H9 (cell line): Measurements from ENCODE around the gene TOP1. TPM values are rescaled to one million over a fixed set of nuclear protein-coding genes. Genes with fewer than 3 reads are reported as not detected.
A peak's percentile ranks its signal among the peaks of the same experiment; 100 is the strongest.

ENCODE experiments used
- DNase-seq: peaks from one replicate; pipeline ENCODE4 v3.0.0-alpha.2; 2017
- H2AFZ ChIP-seq: one replicate; pipeline ENCODE4 v1.6.1; 2013; ENCODE audit warnings: mild to moderate bottlenecking, low read length, control low read depth, moderate library complexity
- H2AK5ac ChIP-seq: 2 replicates; pipeline ENCODE4 v1.6.1; 2013; ENCODE audit warnings: low read length, control low read depth, mixed read lengths; ENCODE audit not compliant: insufficient read length
- H2BK120ac ChIP-seq: one replicate; pipeline ENCODE4 v1.6.1; 2013; ENCODE audit warnings: low read depth, mild to moderate bottlenecking, low read length, control low read depth, inconsistent platforms; ENCODE audit not compliant: poor library complexity, severe bottlenecking
- H2BK12ac ChIP-seq: 2 replicates; pipeline ENCODE4 v1.6.1; 2013; ENCODE audit warnings: low read length, control low read depth, mixed read lengths, low read depth; ENCODE audit not compliant: insufficient read length
- H2BK15ac ChIP-seq: 2 replicates; pipeline ENCODE4 v1.6.1; 2013; ENCODE audit warnings: low read depth, low read length, control low read depth
- H2BK20ac ChIP-seq: one replicate; pipeline ENCODE4 v1.6.1; 2013; ENCODE audit warnings: low read depth, mild to moderate bottlenecking, low read length, control low read depth, inconsistent platforms; ENCODE audit not compliant: poor library complexity, severe bottlenecking
- H2BK5ac ChIP-seq: 2 replicates; pipeline ENCODE4 v1.6.1; 2013; ENCODE audit warnings: low read length, control low read depth, mixed read lengths; ENCODE audit not compliant: insufficient read length
- H3K14ac ChIP-seq: 2 replicates; pipeline ENCODE4 v1.6.1; 2013; ENCODE audit warnings: low read length, control low read depth; ENCODE audit not compliant: insufficient read depth
- H3K18ac ChIP-seq: 2 replicates; pipeline ENCODE4 v1.6.1; 2013; ENCODE audit warnings: low read depth, mild to moderate bottlenecking, mixed read lengths, low read length, control low read depth; ENCODE audit not compliant: insufficient read length
- H3K23ac ChIP-seq: 2 replicates; pipeline ENCODE4 v1.6.1; 2013; ENCODE audit warnings: low read length, control low read depth, mixed read lengths, low read depth; ENCODE audit not compliant: insufficient read length
- H3K23me2 ChIP-seq: 2 replicates; pipeline ENCODE4 v1.6.1; 2013; ENCODE audit warnings: low read depth, mild to moderate bottlenecking, mixed read lengths, low read length, control low read depth; ENCODE audit not compliant: insufficient read length, poor library complexity, severe bottlenecking
- H3K27ac ChIP-seq: 2 replicates; pipeline ENCODE4 v1.5.1; 2013; ENCODE audit warnings: low read length, control low read depth, mixed read lengths, low read depth; ENCODE audit not compliant: insufficient read length
- H3K27me3 ChIP-seq: 2 replicates; pipeline ENCODE4 v1.6.1; 2013; ENCODE audit warnings: low read length, control low read depth, inconsistent platforms; ENCODE audit not compliant: insufficient read depth
- H3K4ac ChIP-seq: 2 replicates; pipeline ENCODE4 v1.6.1; 2013; ENCODE audit warnings: low read depth, mild to moderate bottlenecking, control low read depth, inconsistent platforms, low read length, moderate library complexity
- H3K4me1 ChIP-seq: 2 replicates; pipeline ENCODE4 v1.6.1; 2013; ENCODE audit warnings: low read length, control low read depth, inconsistent platforms; ENCODE audit not compliant: insufficient read depth
- H3K4me2 ChIP-seq: 2 replicates; pipeline ENCODE4 v1.6.1; 2013; ENCODE audit warnings: low read length, control low read depth, mixed read lengths; ENCODE audit not compliant: insufficient read length, insufficient read depth
- H3K56ac ChIP-seq: 2 replicates; pipeline ENCODE4 v1.6.1; 2013; ENCODE audit warnings: low read depth, mild to moderate bottlenecking, mixed read lengths, low read length, control low read depth; ENCODE audit not compliant: insufficient read length
- H3K79me1 ChIP-seq: 2 replicates; pipeline ENCODE4 v1.6.1; 2013; ENCODE audit warnings: low read depth, mild to moderate bottlenecking, moderate library complexity, low read length, control low read depth, inconsistent platforms; ENCODE audit not compliant: insufficient read depth, poor library complexity, severe bottlenecking
- H3K79me2 ChIP-seq: 2 replicates; pipeline ENCODE4 v1.6.1; 2013; ENCODE audit warnings: low read length, control low read depth, inconsistent platforms; ENCODE audit not compliant: insufficient read depth
- H3K9ac ChIP-seq: 2 replicates; pipeline ENCODE4 v1.6.1; 2013; ENCODE audit warnings: low read length, control low read depth, mixed read lengths; ENCODE audit not compliant: insufficient read length; ENCODE audit errors: extremely low read depth
- H3K9me3 ChIP-seq: one replicate; pipeline ENCODE4 v1.6.1; 2013; ENCODE audit warnings: low read depth, low read length, inconsistent platforms; ENCODE audit not compliant: control insufficient read depth
- H3T11ph ChIP-seq: one replicate; pipeline ENCODE4 v1.6.1; 2013; ENCODE audit warnings: mild to moderate bottlenecking, low read length, control low read depth, inconsistent platforms
- H4K20me1 ChIP-seq: one replicate; pipeline ENCODE4 v1.6.1; 2013; ENCODE audit not compliant: control insufficient read depth, insufficient read length, insufficient read depth
- H4K5ac ChIP-seq: 2 replicates; pipeline ENCODE4 v1.6.1; 2013; ENCODE audit warnings: low read depth, mild to moderate bottlenecking, mixed read lengths, low read length, control low read depth; ENCODE audit not compliant: insufficient read length
- H4K8ac ChIP-seq: replicated peaks from 2 replicates; pipeline ENCODE4 v1.6.1; 2013; ENCODE audit warnings: low read length, control low read depth, mixed read lengths, low read depth; ENCODE audit not compliant: insufficient read length
- H4K91ac ChIP-seq: 2 replicates; pipeline ENCODE4 v1.6.1; 2013; ENCODE audit warnings: low read depth, mild to moderate bottlenecking, moderate library complexity, mixed read lengths, low read length, control low read depth; ENCODE audit not compliant: insufficient read length
- H3K27ac Mint-ChIP-seq, 3 experiments: 2 replicates in 2 of 3; 3 replicates in 1 of 3; pipeline ENCODE4 v1.8.0; 2020 to 2021; ENCODE audit warnings: mixed read lengths in 3 of 3, mild to moderate bottlenecking in 1 of 3, moderate library complexity in 1 of 3
- H3K27me3 Mint-ChIP-seq: 2 replicates; pipeline ENCODE4 v1.8.0; 2021; ENCODE audit warnings: low read depth, mild to moderate bottlenecking, moderate library complexity, mixed read lengths
- H3K36me3 Mint-ChIP-seq, 3 experiments: 2 replicates in 2 of 3; 3 replicates in 1 of 3; pipeline ENCODE4 v1.8.0; 2020 to 2021; ENCODE audit warnings: low read depth in 3 of 3, mixed read lengths in 3 of 3; ENCODE audit not compliant: insufficient read depth in 1 of 3
- H3K4me1 Mint-ChIP-seq, 2 experiments: 2 replicates each; pipeline ENCODE4 v1.8.0; 2020; ENCODE audit warnings: mixed read lengths in 2 of 2
- H3K4me3 Mint-ChIP-seq, 2 experiments: 2 replicates in 1 of 2; 3 replicates in 1 of 2; pipeline ENCODE4 v1.8.0; 2020 to 2021; ENCODE audit warnings: mild to moderate bottlenecking in 2 of 2, mixed read lengths in 2 of 2, moderate library complexity in 1 of 2
- H3K9me3 Mint-ChIP-seq, 2 experiments: 2 replicates in 1 of 2; 3 replicates in 1 of 2; pipeline ENCODE4 v1.8.0; 2020; ENCODE audit warnings: mild to moderate bottlenecking in 2 of 2, mixed read lengths in 2 of 2, moderate library complexity in 1 of 2
- WGBS: extraction: QIAGEN DNeasy Blood & Tissue Kit; methylation state at CpG from one replicate; pipeline ENCODE4 v1.1.7; 2013; ENCODE audit warnings: missing lambda C conversion rate, low lambda C conversion rate, mixed read lengths; ENCODE audit not compliant: insufficient read length; ENCODE audit errors: extremely low coverage; 5-methylcytosine and 5-hydroxymethylcytosine counted together
- total RNA-seq: library from RNA; stranded (reverse); gene quantifications from 2 replicates; pipeline ENCODE4 v1.2.1, GENCODE V29; 2021
- TF ChIP-seq, protein P1 (sequence below): fragments of 200-600 bp; sonication (generic); conservative IDR thresholded peaks from 3 replicates; pipeline ENCODE4 v1.8.0; 2021; ENCODE audit warnings: antibody characterized with exemption, mild to moderate bottlenecking

The TOP1 gene
- total RNA-seq, 1 experiment from 2014 or later = 96.4 TPM

DNA sequence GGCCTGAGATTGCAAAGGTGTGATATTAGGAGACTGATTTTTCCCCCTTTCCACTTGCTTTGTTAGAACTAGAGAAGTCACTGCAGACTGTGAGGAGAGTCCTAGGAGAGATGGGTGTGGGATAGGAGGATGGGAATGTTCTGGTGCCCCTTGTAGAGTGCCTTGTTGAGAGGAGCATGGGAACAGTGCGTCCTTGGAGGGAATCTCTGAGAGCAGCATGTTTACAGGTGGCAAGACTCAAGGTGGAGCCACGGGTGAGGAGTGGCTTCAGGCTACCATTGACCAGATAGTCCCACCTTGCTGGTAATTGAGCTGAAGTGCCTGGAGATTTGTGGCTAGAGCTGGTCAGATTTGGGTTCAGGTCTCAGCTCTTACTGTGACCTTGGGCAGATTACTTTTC lies 114.7 kb downstream of the TOP1 start:
- Mint-ChIP-seq H3K36me3 (peaks cover 8 to 31% (median 13%) of the 10 kb centered on the region in 3 experiments), H3K27me3 (no peaks in the 10 kb centered on the region), H3K4me1 (peaks cover 59 to 76% of the 10 kb centered on the region in 2 experiments), H3K4me3 (no peak overlapping the region), H3K9me3 (no peaks in the 10 kb centered on the region), H3K27ac (peak overlapping the region in 2 of 3 experiments; percentile 6 to 25; a peak in 2 of 7 replicates)
- H3K79me1 ChIP-seq = peaks cover 4% of the 10 kb centered on the region
- no peak overlapping the region for H2BK20ac ChIP-seq
- no peaks in the 10 kb centered on the region for H3K9me3 ChIP-seq
- peaks cover 16% of the 10 kb centered on the region; the same call in 1 of the 2 replicates for H3K4me1 ChIP-seq
- no peak overlapping the region for H3K4me2 ChIP-seq
- H4K8ac ChIP-seq = no peak overlapping the region
- H3K18ac ChIP-seq = no peak overlapping the region
- no peak overlapping the region for H4K5ac ChIP-seq
- H2BK15ac ChIP-seq = no peak overlapping the region
- H3K56ac ChIP-seq = no peak overlapping the region
- H2AK5ac ChIP-seq = no peak overlapping the region
- H4K20me1 ChIP-seq = no peaks in the 10 kb centered on the region
- H3K79me2 ChIP-seq = peaks cover 93% of the 10 kb centered on the region
- no peak overlapping the region for H3K27ac ChIP-seq
- H2AFZ ChIP-seq = no peak overlapping the region
- no peak overlapping the region for H3K14ac ChIP-seq
- H3K23me2 ChIP-seq = peaks cover 10% of the 10 kb centered on the region
- DNase-seq = no peak
- H3K23ac ChIP-seq = no peak overlapping the region
- H3K27me3 ChIP-seq = no peaks in the 10 kb centered on the region
- H4K91ac ChIP-seq = no peak overlapping the region
- no peak overlapping the region for H3K4ac ChIP-seq
- WGBS = no CpG with 5 or more reads among the region's 2 CpGs
- no peak overlapping the region for H3K9ac ChIP-seq
- no peak overlapping the region for H3T11ph ChIP-seq
- TF ChIP-seq, protein P1, sequence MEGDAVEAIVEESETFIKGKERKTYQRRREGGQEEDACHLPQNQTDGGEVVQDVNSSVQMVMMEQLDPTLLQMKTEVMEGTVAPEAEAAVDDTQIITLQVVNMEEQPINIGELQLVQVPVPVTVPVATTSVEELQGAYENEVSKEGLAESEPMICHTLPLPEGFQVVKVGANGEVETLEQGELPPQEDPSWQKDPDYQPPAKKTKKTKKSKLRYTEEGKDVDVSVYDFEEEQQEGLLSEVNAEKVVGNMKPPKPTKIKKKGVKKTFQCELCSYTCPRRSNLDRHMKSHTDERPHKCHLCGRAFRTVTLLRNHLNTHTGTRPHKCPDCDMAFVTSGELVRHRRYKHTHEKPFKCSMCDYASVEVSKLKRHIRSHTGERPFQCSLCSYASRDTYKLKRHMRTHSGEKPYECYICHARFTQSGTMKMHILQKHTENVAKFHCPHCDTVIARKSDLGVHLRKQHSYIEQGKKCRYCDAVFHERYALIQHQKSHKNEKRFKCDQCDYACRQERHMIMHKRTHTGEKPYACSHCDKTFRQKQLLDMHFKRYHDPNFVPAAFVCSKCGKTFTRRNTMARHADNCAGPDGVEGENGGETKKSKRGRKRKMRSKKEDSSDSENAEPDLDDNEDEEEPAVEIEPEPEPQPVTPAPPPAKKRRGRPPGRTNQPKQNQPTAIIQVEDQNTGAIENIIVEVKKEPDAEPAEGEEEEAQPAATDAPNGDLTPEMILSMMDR = no peak
- no peak overlapping the region for H2BK5ac ChIP-seq
- H2BK12ac ChIP-seq = no peak overlapping the region
- no peak overlapping the region for H2BK120ac ChIP-seq
